Stimulated activated CD4-positive, alpha-beta T cell treated with anti-CD3 and anti-CD28 coated beads, Interleukin-15, amount 100 ng/mL, for 48 hours (primary cell): ENCODE results near the gene BNIP5.

Experiments used
- DNase-seq, 2 donors: peaks; one replicate each; pipeline ENCODE4 v3.0.0-alpha.2; 2020; ENCODE audit warnings: low read depth in 2 of 2

BNIP5 gene, protein sequence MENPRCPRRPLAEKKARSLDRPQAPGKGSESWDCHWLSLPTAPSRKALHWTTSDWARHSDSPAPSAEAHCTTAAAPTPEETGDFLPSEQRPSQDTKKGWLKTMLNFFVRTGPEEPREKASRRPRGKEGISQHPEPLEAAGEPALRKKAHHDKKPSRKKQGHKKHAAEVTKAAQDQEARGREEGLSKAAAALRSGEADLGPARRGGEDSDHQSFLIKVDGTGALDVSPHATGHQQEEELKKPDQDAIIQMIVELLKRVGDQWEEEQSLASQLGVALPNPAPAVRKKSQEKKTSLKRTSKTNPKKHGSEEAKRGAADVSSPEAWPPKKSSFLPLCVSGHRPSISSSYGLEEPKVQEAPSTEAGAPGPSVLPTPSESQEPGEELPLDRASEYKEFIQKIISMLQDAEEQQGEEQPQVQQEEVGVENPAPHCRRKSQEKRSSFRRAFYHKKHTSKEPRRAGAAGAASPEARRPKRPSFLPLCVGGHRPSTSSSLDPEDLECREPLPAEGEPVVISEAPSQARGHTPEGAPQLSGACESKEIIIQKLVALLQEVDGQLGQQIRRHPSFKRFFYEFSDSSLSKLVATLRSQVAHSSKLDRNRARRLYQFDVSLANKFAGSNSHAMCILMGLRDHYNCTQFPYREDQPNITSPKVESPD

DNA sequence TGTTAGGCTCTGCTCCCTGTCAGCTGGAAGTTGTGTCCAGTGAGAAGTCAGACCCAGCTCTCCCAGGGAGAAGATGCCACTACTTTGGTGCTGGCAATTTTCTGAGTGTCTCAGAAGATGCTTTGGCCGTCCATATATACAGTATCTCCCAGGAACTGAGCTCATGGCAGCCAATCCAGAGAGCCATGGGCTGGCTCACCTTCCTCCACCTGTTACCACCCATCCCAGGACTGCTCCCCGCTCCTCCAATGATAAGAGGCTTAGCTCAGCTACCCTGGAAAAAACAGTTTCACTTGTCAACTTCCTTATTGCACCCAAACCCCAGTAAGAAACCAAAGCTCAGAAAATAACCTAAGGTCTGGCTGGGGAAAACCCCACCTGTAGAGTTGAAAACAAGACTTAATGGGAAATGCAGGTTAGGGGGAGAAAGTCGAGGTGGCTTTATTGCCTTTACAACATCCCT lies at the start of gene BNIP5:
Gene BNIP5 (minus strand): TSS at position 110 of the 463 bp plus-strand sequence. CDS start 6,198 bp downstream, outside the sequence.
- no peak for DNase-seq

- no peak for DNase-seq
Measured at GRCh38 chr6:36384095-36384494, 47.4 kb upstream of the BNIP5 start.

GRCh38 chr6:36383606-36384005 lies 46.9 kb upstream of the BNIP5 start:
- DNase-seq, result no peak

DNA sequence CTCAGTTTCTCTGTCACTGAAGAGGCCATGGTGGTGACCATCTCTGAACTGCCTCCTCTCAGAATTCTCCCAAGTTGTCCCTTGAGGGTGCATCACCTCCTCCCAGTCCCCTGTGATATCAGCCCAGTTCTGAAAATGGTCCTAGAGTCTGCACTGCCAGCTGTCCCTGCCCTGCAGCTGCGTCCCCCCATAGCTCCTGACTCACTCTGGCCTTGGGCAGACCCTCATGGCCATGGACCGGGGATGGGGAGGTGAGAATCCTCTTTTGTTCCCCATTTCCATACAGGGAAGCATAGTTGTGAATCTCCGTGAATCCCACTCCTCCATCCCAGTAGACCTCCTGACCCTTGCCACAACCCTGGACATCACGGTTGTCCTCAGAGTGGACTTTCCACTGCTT lies 46.3 kb upstream of the BNIP5 start:
- DNase-seq, result no peak

DNA sequence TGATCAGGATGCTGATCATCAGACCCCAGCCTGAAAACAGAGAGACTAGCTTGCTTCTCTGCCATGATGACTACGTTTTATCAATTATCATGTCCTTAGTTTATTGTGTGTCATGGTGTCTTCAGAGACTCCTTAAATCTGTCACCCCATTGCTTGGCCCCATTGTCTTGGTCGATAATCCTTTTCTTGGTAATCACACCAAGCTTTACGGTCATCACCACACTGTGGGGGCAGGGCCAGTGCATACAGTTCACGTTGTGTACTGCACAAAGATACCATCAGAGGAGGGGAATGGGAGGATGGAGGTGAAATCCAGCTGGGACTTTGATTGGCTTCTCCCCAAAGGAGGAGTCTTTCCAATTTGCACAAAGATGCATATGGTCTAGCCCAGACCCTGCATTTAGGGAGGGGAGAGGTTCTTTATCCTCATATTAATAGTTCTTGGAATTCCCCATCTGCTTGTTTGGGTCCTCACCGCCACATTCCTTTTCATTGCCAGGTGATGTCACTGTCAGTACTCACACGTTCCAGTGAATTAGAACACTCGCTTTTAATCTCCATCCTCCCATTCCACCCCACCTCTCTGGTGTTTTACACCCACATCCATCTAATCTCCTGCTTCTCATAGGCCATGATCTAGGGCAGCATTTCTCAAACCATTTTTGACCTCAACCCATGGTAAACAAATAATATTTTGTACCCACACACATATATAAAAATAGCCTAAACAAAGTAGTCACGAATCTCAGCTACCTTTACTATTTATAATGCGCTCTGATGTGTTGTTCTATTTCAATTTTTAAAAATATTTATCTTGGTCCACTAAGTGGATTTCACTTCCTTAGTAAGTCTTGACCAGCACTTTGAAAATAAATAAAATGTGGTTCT lies 45.1 kb upstream of the BNIP5 start:
- no peak for DNase-seq

GRCh38 chr6:36380166-36380565 lies 43.5 kb upstream of the BNIP5 start:
- DNase-seq, result no peak

DNA sequence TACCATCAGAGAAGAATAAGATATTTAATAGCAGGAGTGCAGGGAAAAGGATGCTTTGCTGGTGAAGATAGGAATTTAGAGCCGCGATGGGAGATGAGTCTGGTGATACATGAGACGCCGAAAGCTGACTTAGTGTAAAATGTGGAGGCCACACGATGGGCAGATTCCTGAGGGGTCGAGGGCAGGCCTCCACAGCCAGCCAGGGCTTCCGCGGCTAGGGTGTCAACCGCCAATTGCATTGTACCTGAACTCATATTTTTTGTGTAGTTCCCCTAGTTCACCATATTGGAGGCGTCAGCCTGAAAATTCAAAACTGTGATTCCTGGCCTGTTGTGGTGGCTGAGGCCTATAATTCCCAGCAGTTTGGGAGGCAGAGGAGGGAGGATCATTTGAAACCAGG lies 42.2 kb upstream of the BNIP5 start:
- DNase-seq, result no peak

DNA sequence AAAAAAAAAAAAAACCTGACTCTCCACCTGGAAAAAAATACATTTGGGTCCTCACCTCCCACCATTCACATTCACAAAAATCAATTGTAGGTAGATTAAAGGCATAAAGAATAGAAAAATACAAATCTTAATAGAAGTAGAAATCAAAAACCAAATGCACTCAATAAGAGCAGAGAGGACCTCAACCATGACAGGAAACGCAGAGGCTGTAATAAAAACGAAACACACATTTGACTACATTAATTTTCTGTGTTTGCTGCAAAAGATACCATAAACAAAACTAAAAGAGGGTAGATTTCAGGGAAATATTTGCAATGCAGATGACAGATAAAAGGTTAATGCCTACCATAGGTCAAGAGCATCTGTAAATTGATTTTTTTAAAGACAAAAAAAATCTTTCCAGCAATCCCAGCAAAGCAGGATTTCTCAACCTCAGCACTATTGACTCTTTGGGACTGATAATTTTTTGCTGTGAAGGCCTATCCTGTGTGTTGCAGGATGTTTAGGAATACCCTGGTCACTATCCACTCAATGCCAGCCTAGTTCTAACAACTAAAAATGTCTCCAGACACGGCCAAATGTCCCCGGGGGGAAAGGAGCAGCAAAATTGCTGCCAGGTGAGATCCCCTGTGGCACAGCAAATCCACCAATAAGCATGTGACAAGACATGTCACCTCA lies 41.7 kb upstream of the BNIP5 start:
- DNase-seq, result no peak

DNA sequence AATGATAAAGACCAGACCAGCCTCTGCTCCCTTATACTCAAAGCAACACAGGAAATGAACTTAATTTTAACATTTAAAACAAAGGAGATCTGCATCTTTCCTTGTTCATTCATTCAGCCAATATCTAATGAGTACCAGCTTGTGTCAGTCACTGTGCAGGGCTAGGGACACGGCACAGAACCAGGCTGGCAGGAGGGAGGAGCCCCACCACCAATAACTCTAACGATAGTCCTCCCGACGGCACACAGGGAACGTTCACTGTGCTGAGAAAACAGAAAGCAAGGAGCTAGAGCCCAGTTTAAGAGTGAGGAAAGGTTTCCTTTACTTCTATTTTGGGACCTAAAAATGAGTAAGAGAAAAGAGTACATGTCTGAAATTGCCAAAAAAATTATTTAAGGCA lies 40.9 kb upstream of the BNIP5 start:
- DNase-seq, result no peak

GRCh38 chr6:36376742-36377141 lies 40.1 kb upstream of the BNIP5 start:
- DNase-seq, result no peak

GRCh38 chr6:36376183-36376582 lies 39.5 kb upstream of the BNIP5 start:
- no peak for DNase-seq

GRCh38 chr6:36375644-36376155 lies 39.0 kb upstream of the BNIP5 start:
- DNase-seq, result no peak

GRCh38 chr6:36374972-36375371 lies 38.3 kb upstream of the BNIP5 start:
- no peak for DNase-seq

DNA sequence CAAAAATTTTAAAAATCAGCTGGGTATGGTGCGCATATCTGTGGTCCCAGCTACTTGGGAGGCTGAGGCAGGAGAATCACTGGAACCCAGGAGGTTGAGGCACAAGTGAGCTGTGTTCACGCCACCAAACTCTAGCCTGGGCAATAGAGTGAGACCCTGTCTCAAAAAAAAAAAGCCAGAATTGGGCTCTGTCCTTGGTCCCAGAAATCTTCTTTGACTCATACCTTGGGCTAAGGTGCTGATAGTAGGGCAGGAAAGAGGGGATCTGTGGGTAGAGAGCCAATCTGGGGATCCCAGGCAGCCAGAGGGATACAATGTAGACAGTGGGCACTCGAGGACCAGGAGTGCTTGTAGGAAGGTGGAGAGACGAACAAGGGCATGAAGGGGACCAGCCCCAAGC lies 37.5 kb upstream of the BNIP5 start:
- DNase-seq, result no peak

DNA sequence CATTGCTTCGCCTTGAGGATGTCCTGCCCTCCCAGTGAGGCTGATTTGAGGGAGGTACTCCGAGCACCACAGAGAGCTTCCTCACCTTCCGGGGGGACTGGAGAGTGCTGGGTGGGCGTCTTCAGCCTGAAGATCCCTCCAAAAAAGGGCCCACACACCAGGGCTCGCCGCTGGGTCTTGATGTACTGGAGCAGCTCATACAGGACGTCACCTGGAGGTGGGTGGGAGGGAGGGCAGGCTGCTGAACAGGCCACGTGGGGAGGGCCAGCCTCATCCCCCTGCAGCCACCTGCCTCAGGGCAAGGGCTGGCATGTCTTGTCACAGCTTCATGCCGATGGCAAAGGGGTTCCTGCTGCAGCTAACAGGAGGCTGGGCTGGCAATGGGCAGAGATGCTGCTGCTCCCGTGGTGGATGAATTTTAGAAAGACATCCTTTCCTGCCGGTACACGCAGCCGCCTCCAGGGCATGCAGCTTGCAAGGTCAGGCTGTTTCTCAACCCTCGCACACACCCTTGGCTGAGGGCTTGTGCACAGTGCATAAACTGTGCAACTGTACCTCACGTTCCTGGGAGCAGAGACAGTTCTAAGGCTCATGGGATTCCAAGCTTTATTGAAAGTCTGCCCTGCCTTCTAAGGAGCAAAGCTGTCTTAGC lies 36.8 kb upstream of the BNIP5 start:
- no peak for DNase-seq

DNA sequence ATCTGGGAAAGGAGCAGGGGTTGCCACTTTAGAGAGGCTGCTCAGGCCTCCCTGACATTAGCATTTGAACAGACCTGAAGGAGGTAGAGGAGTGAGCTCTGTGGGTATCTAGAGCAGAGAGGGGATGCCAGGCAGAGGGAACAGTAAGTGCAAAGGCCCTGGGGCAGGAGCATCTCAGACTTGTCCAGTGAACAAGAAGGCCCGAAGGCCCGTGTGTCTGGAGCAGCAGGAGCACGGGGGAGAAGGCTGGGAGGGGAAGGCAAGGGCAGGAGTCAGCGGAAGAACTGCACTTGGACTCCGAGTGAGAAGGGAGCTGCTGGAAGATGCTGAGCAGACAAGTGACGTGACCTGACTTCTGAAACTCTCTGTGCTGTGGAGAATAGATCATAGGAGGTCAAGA lies 35.4 kb upstream of the BNIP5 start:
- no peak for DNase-seq

- no peak for DNase-seq
Measured at GRCh38 chr6:36371211-36371610, 34.5 kb upstream of the BNIP5 start.

DNA sequence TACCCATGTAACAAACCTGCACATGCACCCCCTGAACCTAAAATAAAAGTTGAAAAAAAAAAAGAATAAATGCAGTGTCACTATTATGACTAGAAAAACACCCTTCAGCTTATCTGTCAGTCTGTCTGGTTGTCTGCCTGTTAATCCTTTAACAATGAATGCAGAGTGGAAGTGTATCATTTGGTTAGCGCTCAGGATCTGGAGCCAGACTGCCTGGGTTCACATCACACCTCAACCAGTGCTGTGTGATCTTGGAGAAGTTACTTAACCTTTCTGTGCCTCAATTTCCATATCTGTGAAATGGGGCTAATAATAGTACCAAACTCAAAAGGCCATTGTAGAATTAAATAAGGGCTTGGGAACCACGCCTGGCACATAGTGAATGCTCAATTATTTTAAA lies 34.0 kb upstream of the BNIP5 start:
- no peak for DNase-seq

- no peak for DNase-seq
Measured at GRCh38 chr6:36368921-36369865, 32.5 kb upstream of the BNIP5 start.

DNA sequence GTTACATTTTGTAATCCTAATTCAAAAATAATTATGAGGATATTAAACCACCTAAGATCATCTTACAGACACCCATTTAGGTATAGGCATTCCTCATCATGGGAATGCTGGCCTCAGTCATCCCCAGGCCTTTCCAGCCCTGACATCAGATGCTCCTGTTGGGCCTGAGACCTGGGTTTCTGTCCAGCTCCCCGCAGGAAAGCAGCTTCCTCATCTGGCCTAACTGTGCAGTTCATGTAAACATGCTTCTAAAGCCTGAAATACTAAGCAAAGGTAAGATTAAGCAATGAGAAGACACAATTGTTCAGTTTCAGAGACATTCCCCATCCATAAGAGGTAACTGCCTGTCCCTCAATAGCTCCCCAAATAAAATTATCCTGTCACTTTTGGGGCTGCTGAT lies 31.7 kb upstream of the BNIP5 start:
- no peak for DNase-seq
